GM12864 (cell line): ENCODE measurements around the gene SYVN1.

ENCODE experiments used
- DNase-seq: peaks from one replicate; pipeline ENCODE4 v3.0.0-alpha.2; 2011; ENCODE audit warnings: low read depth
- H3K4me3 ChIP-seq: 2 replicates; pipeline ENCODE4 v1.5.1; 2011; ENCODE audit warnings: mild to moderate bottlenecking, low read depth, low read length, control low read depth
- TF ChIP-seq, protein P1 (sequence below): IDR thresholded peaks from 2 replicates; pipeline ENCODE4 v1.5.1; 2011; ENCODE audit warnings: low read depth, mild to moderate bottlenecking, moderate library complexity, low read length, control low read depth, inconsistent platforms; ENCODE audit errors: missing control alignments

Gene SYVN1

DNA sequence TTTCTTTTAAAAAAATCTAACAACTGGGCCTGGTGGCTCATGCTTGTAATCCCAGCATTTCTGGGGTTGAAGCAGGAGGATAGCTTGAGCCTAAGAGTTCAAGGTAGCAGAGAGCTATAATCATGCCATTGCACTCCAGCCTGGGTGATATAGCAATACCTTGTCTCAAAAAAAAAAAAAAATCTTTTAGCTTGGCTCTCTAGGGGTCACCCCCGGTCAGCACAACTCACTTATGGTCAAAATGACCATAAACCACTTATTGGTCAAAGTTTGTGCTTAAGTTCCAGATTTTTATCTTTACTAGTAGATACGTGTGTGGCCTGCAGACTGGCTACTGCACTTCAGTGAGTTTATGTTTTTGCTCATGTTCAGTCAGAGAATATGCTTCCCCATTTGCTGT lies 29.4 kb upstream of the SYVN1 start:
- no peak for DNase-seq
- no peak overlapping the region for H3K4me3 ChIP-seq
- TF ChIP-seq, protein P1, sequence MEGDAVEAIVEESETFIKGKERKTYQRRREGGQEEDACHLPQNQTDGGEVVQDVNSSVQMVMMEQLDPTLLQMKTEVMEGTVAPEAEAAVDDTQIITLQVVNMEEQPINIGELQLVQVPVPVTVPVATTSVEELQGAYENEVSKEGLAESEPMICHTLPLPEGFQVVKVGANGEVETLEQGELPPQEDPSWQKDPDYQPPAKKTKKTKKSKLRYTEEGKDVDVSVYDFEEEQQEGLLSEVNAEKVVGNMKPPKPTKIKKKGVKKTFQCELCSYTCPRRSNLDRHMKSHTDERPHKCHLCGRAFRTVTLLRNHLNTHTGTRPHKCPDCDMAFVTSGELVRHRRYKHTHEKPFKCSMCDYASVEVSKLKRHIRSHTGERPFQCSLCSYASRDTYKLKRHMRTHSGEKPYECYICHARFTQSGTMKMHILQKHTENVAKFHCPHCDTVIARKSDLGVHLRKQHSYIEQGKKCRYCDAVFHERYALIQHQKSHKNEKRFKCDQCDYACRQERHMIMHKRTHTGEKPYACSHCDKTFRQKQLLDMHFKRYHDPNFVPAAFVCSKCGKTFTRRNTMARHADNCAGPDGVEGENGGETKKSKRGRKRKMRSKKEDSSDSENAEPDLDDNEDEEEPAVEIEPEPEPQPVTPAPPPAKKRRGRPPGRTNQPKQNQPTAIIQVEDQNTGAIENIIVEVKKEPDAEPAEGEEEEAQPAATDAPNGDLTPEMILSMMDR = no peak

DNA sequence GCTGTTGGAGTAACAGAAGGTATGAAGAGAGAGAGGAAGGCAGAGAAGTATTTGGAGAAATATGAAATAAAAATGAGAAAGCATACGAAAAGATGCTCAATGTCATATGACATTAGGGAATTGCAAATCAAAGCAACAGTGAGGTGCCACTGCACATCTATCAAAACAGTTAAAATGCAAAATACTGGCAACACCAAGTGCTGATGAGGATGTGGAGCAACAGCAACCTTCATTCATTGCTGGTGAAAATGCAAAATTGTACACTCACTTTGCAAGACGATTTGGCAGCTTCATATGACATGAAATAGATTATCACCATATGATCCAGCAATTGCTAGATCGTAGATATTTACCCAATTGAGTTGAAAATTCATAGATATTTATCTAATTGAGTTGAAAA lies 26.3 kb upstream of the SYVN1 start:
- H3K4me3 ChIP-seq = no peak overlapping the region
- TF ChIP-seq, protein P1 = no peak
- DNase-seq = no peak

DNA sequence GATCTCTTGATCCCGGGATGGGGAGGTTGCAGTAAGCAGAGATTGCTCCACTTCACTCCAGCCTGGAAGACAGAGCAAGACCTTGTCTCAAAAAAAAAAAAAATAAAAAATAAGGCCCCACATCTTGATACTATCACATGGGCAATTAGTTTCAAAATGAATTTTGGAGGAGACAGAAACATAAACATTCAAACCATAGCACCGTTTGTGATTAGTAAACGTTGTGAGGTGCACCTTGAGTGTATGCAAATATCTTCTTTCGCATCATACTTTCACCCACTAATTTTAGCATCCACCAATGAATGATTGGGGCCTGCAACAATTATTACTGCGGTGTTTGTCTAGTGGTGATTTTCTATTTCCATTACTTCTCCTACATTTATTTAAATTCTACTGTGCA lies 24.7 kb upstream of the SYVN1 start:
- TF ChIP-seq, protein P1 = no peak
- no peak overlapping the region for H3K4me3 ChIP-seq
- DNase-seq = peak; percentile 61

DNA sequence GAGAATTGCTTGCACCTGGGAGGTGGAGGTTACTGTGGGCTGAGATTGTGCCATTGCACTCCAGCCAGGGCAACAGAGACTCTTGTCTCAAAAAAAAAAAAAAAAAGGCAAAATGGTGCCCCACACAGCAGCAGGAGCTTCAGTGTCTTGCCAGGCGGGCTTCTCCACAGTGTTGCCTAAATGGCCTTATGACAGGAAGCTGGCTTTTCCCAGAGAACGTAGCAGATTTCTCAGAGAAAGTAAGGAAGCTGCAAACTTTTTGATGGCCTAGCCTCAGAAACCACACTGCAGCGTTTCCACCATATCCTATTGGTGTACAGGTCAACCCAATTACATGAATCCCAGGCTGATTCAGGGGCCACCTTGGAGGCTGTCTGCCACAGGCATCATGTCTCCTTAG lies 23.0 kb upstream of the SYVN1 start:
- DNase-seq = no peak
- TF ChIP-seq, protein P1 = no peak
- H3K4me3 ChIP-seq = no peak overlapping the region

DNA sequence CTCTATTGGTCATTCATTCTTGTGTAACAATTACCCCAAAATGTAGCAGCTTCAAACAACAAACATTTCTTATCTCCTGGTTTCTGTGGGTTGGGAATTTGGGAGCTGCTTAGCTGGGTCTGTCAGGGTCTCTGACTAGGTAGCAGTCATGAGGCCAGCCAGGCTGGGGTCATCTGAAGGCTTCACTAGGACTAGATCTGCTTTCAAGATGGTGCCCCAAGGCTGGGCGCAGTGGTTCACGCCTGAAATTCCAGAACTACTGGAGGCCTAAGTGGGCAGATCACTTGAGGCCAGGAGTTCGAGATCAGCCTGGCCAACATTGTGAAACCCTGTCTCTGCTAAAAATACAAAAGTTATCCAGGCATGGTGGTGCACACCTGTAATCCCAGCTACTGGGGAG lies 22.6 kb upstream of the SYVN1 start:
- no peak for DNase-seq
- TF ChIP-seq, protein P1 = no peak
- H3K4me3 ChIP-seq = no peak overlapping the region

DNA sequence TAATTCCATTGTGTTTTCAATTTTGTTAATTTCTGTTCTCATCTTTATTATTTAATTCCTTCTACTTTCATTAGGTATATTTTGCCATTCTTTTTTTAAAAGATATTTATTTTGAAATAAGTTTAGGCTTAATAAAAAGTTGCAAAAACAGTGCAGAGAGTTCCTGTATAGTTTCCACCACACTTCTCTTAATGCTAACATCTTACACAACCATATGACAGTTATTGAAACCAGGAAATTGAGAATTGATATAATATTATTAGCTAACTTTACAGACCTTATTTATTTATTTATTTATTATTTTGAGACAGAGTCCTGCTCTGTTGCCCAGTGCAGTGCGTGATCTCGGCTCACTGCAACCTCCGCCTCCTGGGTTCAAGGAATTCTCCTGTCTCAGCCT lies 21.9 kb upstream of the SYVN1 start:
- TF ChIP-seq, protein P1 = no peak
- H3K4me3 ChIP-seq = no peak overlapping the region

DNA sequence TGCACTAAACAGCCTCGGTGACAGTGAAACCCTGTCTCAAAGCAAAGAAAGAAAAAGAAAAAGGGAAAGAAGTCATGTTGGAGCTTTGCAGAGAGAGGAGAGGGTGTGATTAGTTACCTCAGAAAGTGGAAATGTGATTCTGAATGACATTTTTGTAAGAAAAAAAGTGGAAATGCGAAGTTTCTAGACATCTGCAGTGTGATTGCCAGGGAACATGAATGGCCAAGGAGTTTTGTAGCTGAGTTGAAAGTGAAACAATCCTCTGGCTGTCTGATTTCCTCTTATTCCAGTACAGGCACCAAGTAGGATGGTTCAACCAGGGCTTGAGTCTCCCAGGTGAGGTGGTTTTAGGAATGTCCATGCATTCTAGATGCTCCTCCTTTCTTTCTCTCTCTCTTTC lies 17.8 kb upstream of the SYVN1 start:
- no peak overlapping the region for H3K4me3 ChIP-seq
- TF ChIP-seq, protein P1 = no peak
- no peak for DNase-seq

More for the DNA sequence above, 21.9 kb upstream of the SYVN1 start:
- no peak for DNase-seq
